K562 (cell line): ENCODE measurements around the gene FBXW8. TPM values are rescaled to one million over a fixed set of nuclear protein-coding genes. Genes with fewer than 3 reads are reported as not detected.

ENCODE experiments used
- BRCA1 ChIP-seq, 2 experiments: fragments of 450-650 bp in 1 of 2; sonication (generic) in 1 of 2; formaldehyde crosslinking in 1 of 2; IDR thresholded peaks; 2 replicates each; pipeline versions ENCODE4 v1.5.0 to v1.6.1; 2017 to 2020; ENCODE audit warnings: mild to moderate bottlenecking in 1 of 2, missing genetic modification reagents in 1 of 2
- CCNT2 ChIP-seq: IDR thresholded peaks from 2 replicates; pipeline ENCODE4 v1.6.1; 2011; ENCODE audit warnings: borderline replicate concordance, low read depth, mild to moderate bottlenecking, moderate library complexity, mixed read lengths, low read length; ENCODE audit not compliant: insufficient read length; ENCODE audit errors: extremely low read depth
- CEBPZ ChIP-seq: fragments of 150-350 bp; IDR thresholded peaks from 2 replicates; pipeline ENCODE4 v1.6.1; 2014; ENCODE audit warnings: low read depth, mild to moderate bottlenecking, low read length, borderline replicate concordance
- EP400 ChIP-seq: fragments of 450-650 bp; IDR thresholded peaks from 2 replicates; pipeline ENCODE4 v1.6.1; 2017; ENCODE audit warnings: antibody characterized with exemption, mild to moderate bottlenecking, moderate library complexity
- ESRRA ChIP-seq: fragments of 450-650 bp; IDR thresholded peaks from 2 replicates; pipeline ENCODE4 v1.6.1; 2014; ENCODE audit warnings: low read depth, mild to moderate bottlenecking, moderate library complexity, borderline replicate concordance
- HSF4 ChIP-seq: fragments of 250-450 bp; sonication (Bioruptor Pico); IDR thresholded peaks from 2 replicates; pipeline ENCODE4 v2.1.2; 2022; ENCODE audit warnings: mild to moderate bottlenecking, moderate library complexity, borderline replicate concordance
- KLF10 ChIP-seq: fragments of 250-450 bp; sonication (Bioruptor Pico); IDR thresholded peaks from 2 replicates; pipeline ENCODE4 v1.6.1; 2021; ENCODE audit warnings: matching md5 sums
- MYNN ChIP-seq, 2 experiments: sonication (generic); formaldehyde crosslinking in 1 of 2; IDR thresholded peaks; 2 replicates each; pipeline versions ENCODE4 v1.5.0 to v1.6.1; 2016 to 2020; ENCODE audit warnings: antibody characterized with exemption in 1 of 2, missing genetic modification reagents in 1 of 2
- SREBF2 ChIP-seq: sonication (generic); formaldehyde crosslinking; IDR thresholded peaks from 2 replicates; pipeline ENCODE4 v1.4.0; 2020; ENCODE audit warnings: mild to moderate bottlenecking, missing genetic modification reagents
- STAT5B ChIP-seq: fragments of 250-450 bp; sonication (Bioruptor Pico); IDR thresholded peaks from 2 replicates; pipeline ENCODE4 v1.8.0; 2021; ENCODE audit warnings: mild to moderate bottlenecking, inconsistent platforms
- TEAD4 ChIP-seq, 2 experiments: sonication (generic) in 1 of 2; formaldehyde crosslinking in 1 of 2; IDR thresholded peaks; 2 replicates each; pipeline versions ENCODE4 v1.6.1 to v1.8.0; 2012 to 2022; ENCODE audit warnings: borderline replicate concordance in 1 of 2, inconsistent platforms in 1 of 2, low read length in 1 of 2, mild to moderate bottlenecking in 1 of 2, missing genetic modification reagents in 1 of 2
- polyA plus RNA-seq, 8 experiments: library from polyadenylated mRNA; depleted of rRNA in 4 of 8; stranded (reverse) in 5 of 8; unstranded in 3 of 8; fragments of >200 nt; fragmentation: Nextera tagmentation in 2 of 8; fragmentation: Illumina TruSeq in 1 of 8; extraction: Ambion mirVana in 2 of 8; extraction: Trizol in 1 of 8; gene quantifications; 2 replicates each; pipeline versions ENCODE4 v1.2.1 to v1.2.3, GENCODE V29; 2011 to 2014; ENCODE audit warnings: inconsistent platforms in 1 of 8, missing spikeins in 1 of 8
- total RNA-seq, 7 experiments: library from RNA; depleted of rRNA in 6 of 7; stranded (reverse); fragments of >200 nt in 6 of 7; fragmentation: Illumina TruSeq in 2 of 7; extraction: Trizol in 2 of 7; gene quantifications; 2 replicates each; pipeline versions ENCODE4 v1.2.1 to v1.2.3, GENCODE V29; 2011 to 2021; ENCODE audit warnings: low replicate concordance in 1 of 7
- TF ChIP-seq, protein P1 (sequence below): fragments of 200-800 bp; sonication (Bioruptor generic); IDR thresholded peaks from 2 replicates; pipeline ENCODE4 v1.6.1; 2016; ENCODE audit warnings: missing genetic modification characterization, missing compliant biosample characterization
- TF ChIP-seq, protein P2 (sequence below): fragments of 250-450 bp; sonication (Bioruptor Pico); IDR thresholded peaks from 2 replicates; pipeline ENCODE4 v1.4.0; 2020; ENCODE audit warnings: mild to moderate bottlenecking, moderate library complexity

FBXW8 gene
- total and polyA plus RNA-seq, 9 of the 15 experiments (the other 6 are each of a cell fraction or from before 2014, with no cell fraction given), result 0.58 to 8.3 (median 4.4) TPM

DNA sequence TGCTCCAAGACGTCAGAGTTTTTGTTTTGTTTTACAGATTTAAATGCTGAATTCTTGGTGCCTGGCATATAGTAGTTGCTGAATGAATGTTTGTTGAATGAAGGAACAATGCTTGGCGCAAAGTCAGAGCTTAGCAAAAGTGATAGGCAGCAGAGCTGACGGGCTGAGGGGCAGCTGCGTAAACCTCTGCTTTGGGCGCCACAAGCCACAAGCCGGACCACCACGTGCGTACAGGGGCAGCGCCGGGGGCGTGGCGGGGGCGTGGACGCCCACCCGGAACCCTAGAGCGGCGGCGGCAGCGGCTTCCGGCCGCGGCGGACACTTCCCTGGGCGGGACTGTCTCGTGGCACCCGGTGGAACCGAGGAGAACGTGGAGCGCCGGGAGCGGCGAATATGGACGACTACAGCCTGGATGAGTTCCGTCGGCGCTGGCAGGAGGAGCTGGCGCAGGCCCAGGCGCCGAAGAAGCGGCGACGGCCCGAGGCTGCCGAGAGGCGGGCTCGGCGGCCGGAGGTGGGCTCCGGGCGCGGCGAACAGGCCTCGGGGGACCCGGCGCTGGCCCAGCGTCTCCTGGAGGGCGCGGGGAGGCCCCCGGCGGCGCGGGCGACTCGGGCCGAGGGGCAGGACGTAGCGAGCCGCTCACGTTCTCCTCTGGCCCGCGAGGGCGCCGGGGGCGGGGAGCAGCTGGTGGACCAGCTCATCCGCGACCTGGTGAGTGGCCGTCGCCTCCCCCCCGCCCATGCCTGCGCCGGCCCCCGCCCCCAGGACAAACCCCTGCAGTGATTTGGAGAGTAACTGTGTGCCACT, at the start of gene FBXW8 (continued):
- TF ChIP-seq CEBPZ, result no peak
- TF ChIP-seq SREBF2 (CRISPR knock-in tag), result no peak
- TF ChIP-seq, protein P1, sequence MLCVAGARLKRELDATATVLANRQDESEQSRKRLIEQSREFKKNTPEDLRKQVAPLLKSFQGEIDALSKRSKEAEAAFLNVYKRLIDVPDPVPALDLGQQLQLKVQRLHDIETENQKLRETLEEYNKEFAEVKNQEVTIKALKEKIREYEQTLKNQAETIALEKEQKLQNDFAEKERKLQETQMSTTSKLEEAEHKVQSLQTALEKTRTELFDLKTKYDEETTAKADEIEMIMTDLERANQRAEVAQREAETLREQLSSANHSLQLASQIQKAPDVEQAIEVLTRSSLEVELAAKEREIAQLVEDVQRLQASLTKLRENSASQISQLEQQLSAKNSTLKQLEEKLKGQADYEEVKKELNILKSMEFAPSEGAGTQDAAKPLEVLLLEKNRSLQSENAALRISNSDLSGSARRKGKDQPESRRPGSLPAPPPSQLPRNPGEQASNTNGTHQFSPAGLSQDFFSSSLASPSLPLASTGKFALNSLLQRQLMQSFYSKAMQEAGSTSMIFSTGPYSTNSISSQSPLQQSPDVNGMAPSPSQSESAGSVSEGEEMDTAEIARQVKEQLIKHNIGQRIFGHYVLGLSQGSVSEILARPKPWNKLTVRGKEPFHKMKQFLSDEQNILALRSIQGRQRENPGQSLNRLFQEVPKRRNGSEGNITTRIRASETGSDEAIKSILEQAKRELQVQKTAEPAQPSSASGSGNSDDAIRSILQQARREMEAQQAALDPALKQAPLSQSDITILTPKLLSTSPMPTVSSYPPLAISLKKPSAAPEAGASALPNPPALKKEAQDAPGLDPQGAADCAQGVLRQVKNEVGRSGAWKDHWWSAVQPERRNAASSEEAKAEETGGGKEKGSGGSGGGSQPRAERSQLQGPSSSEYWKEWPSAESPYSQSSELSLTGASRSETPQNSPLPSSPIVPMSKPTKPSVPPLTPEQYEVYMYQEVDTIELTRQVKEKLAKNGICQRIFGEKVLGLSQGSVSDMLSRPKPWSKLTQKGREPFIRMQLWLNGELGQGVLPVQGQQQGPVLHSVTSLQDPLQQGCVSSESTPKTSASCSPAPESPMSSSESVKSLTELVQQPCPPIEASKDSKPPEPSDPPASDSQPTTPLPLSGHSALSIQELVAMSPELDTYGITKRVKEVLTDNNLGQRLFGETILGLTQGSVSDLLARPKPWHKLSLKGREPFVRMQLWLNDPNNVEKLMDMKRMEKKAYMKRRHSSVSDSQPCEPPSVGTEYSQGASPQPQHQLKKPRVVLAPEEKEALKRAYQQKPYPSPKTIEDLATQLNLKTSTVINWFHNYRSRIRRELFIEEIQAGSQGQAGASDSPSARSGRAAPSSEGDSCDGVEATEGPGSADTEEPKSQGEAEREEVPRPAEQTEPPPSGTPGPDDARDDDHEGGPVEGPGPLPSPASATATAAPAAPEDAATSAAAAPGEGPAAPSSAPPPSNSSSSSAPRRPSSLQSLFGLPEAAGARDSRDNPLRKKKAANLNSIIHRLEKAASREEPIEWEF (CRISPR knock-in tag), result no peak
- TF ChIP-seq TEAD4 (IDR thresholded peaks at IDR 0.05; ENCODE audit: low read length), result no peak; the same call in 1 of the 2 replicates
- no peak for TF ChIP-seq TEAD4 (CRISPR knock-in tag; IDR thresholded peaks at IDR 0.05; ENCODE audit: borderline replicate concordance)
- TF ChIP-seq CCNT2, result peak; percentile 72
- no peak for TF ChIP-seq BRCA1 (IDR thresholded peaks at IDR 0.05)
- no peak for TF ChIP-seq BRCA1 (CRISPR knock-in tag; IDR thresholded peaks at IDR 0.05)
- TF ChIP-seq MYNN (IDR thresholded peaks at IDR 0.05), result 0 out of 2 replicates have a peak, but pooled peaks have one; percentile 17
- TF ChIP-seq MYNN (CRISPR knock-in tag; IDR thresholded peaks at IDR 0.05), result no peak
- peak; percentile 62; the same call in 1 of the 2 replicates for TF ChIP-seq ESRRA
- TF ChIP-seq STAT5B (CRISPR knock-in tag), result no peak
- no peak for TF ChIP-seq KLF10
- TF ChIP-seq EP400, result peak; percentile 98
- TF ChIP-seq HSF4 (CRISPR knock-in tag), result no peak
- TF ChIP-seq, protein P2, sequence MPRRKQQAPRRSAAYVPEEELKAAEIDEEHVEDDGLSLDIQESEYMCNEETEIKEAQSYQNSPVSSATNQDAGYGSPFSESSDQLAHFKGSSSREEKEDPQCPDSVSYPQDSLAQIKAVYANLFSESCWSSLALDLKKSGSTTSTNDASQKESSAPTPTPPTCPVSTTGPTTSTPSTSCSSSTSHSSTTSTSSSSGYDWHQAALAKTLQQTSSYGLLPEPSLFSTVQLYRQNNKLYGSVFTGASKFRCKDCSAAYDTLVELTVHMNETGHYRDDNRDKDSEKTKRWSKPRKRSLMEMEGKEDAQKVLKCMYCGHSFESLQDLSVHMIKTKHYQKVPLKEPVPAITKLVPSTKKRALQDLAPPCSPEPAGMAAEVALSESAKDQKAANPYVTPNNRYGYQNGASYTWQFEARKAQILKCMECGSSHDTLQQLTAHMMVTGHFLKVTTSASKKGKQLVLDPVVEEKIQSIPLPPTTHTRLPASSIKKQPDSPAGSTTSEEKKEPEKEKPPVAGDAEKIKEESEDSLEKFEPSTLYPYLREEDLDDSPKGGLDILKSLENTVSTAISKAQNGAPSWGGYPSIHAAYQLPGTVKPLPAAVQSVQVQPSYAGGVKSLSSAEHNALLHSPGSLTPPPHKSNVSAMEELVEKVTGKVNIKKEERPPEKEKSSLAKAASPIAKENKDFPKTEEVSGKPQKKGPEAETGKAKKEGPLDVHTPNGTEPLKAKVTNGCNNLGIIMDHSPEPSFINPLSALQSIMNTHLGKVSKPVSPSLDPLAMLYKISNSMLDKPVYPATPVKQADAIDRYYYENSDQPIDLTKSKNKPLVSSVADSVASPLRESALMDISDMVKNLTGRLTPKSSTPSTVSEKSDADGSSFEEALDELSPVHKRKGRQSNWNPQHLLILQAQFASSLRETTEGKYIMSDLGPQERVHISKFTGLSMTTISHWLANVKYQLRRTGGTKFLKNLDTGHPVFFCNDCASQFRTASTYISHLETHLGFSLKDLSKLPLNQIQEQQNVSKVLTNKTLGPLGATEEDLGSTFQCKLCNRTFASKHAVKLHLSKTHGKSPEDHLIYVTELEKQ (CRISPR knock-in tag), result no peak
